B cell (primary cell): ENCODE measurements around the gene GTF2H2C_2.
"Not testable (repeated sequence)": the region's sequence is repeated elsewhere in the genome, so short reads cannot be mapped to it uniquely, and the experiment has no call there.

Experiments
- ATAC-seq: fragments of 200-7000 bp; cut with Tn5 transposase; one replicate; pipeline ENCODE4 v1.10.0; 2021; ENCODE audit warnings: low read depth, mild to moderate bottlenecking, moderate number of reproducible peaks, moderate library complexity
- CTCF ChIA-PET: fragments of 350-600 bp; sonication (Branson Sonifier 250); formaldehyde crosslinking; loops from one replicate; lab custom pipeline; 2021; ENCODE audit warnings: antibody characterized with exemption, inconsistent platforms; lab: Charles Lee
- POLR2A ChIA-PET: fragments of 350-600 bp; sonication (Branson Sonifier 250); formaldehyde crosslinking; loops from one replicate; lab custom pipeline; 2021; ENCODE audit warnings: antibody characterized with exemption; lab: Charles Lee
- DNase-seq: peaks from one replicate; pipeline ENCODE4 v3.0.0; 2013
- H2AFZ ChIP-seq: 2 replicates; pipeline ENCODE4 v1.6.1; 2012; ENCODE audit warnings: mild to moderate bottlenecking, low read depth, low read length; ENCODE audit not compliant: insufficient read depth, poor library complexity, severe bottlenecking
- H3K27ac ChIP-seq, 2 donors: 1 replicate in 1 of 2; 2 replicates in 1 of 2; pipeline ENCODE4 v1.5.1; 2012 to 2013; ENCODE audit warnings: low read length in 2 of 2, mild to moderate bottlenecking in 2 of 2, moderate library complexity in 1 of 2
- H3K27me3 ChIP-seq, 4 experiments: fragments of 200-600 bp in 1 of 4; sonication (generic) in 1 of 4; replicated peaks in 1 of 4; 1 replicate in 2 of 4; 2 replicates in 2 of 4; pipeline versions ENCODE4 v1.6.1 to v1.7.0; 2013 to 2016; ENCODE audit warnings: low read length in 3 of 4, mild to moderate bottlenecking in 2 of 4, mixed read lengths in 1 of 4, moderate library complexity in 1 of 4; ENCODE audit not compliant: insufficient read depth in 4 of 4, control insufficient read depth in 3 of 4; ENCODE audit errors: control extremely low read depth in 1 of 4
- H3K36me3 ChIP-seq, 2 experiments: replicated peaks in 1 of 2; 1 replicate in 1 of 2; 2 replicates in 1 of 2; pipeline versions ENCODE4 v1.6.1 to v1.7.1; 2013; ENCODE audit warnings: low read length in 1 of 2; ENCODE audit not compliant: insufficient read depth in 2 of 2, control insufficient read depth in 1 of 2; ENCODE audit errors: control extremely low read depth in 1 of 2, extremely low read depth in 1 of 2
- H3K4me1 ChIP-seq, 2 donors: fragments of 200-600 bp in 1 of 2; sonication (generic) in 1 of 2; 1 replicate in 1 of 2; 2 replicates in 1 of 2; pipeline versions ENCODE4 v1.5.1 to v1.6.1; 2013 to 2017; ENCODE audit warnings: low read length in 2 of 2; ENCODE audit not compliant: control insufficient read depth in 2 of 2, insufficient read depth in 2 of 2
- H3K4me2 ChIP-seq: replicated peaks from 2 replicates; pipeline ENCODE3; 2012; ENCODE audit warnings: mild to moderate bottlenecking, low read depth, low read length; ENCODE audit not compliant: poor library complexity, severe bottlenecking
- H3K4me3 ChIP-seq, 5 experiments: fragments of 200-600 bp in 1 of 5; sonication (generic) in 1 of 5; 1 replicate in 3 of 5; 2 replicates in 2 of 5; pipeline versions ENCODE4 v1.5.1 to v1.7.0; 2011 to 2016; ENCODE audit warnings: low read length in 4 of 5, mild to moderate bottlenecking in 4 of 5, low read depth in 2 of 5, control low read depth in 1 of 5, moderate library complexity in 1 of 5; ENCODE audit not compliant: insufficient read depth in 1 of 5; ENCODE audit errors: control extremely low read depth in 1 of 5, extremely low read depth in 1 of 5
- H3K79me2 ChIP-seq: fragments of 200-600 bp; sonication (generic); one replicate; pipeline ENCODE4 v1.6.0; 2016; ENCODE audit warnings: low read length; ENCODE audit not compliant: control insufficient read depth, insufficient read depth
- H3K9ac ChIP-seq: fragments of 200-600 bp; sonication (generic); 2 replicates; pipeline ENCODE4 v1.6.1; 2017; ENCODE audit warnings: mild to moderate bottlenecking, low read length, moderate library complexity
- H3K9me3 ChIP-seq, 3 donors: one replicate each; pipeline versions ENCODE4 v1.6.1 to v1.7.1; 2013; ENCODE audit warnings: low read length in 2 of 3; ENCODE audit not compliant: control insufficient read depth in 2 of 3, insufficient read depth in 1 of 3; ENCODE audit errors: control extremely low read depth in 1 of 3
- H4K20me1 ChIP-seq: 2 replicates; pipeline ENCODE4 v1.6.0; 2012; ENCODE audit warnings: mild to moderate bottlenecking, low read length; ENCODE audit not compliant: insufficient read depth, control insufficient read depth, poor library complexity, severe bottlenecking
- H3K27ac Mint-ChIP-seq: one replicate; pipeline ENCODE4 v1.8.0; 2021; ENCODE audit warnings: mixed read lengths
- H3K27me3 Mint-ChIP-seq: one replicate; pipeline ENCODE4 v1.8.0; 2021; ENCODE audit warnings: mixed read lengths
- H3K4me1 Mint-ChIP-seq: one replicate; pipeline ENCODE4 v1.8.0; 2021; ENCODE audit warnings: mixed read lengths
- H3K4me3 Mint-ChIP-seq: one replicate; pipeline ENCODE4 v1.8.0; 2021; ENCODE audit warnings: mixed read lengths
- H3K9me3 Mint-ChIP-seq: one replicate; pipeline ENCODE4 v1.8.0; 2022; ENCODE audit warnings: mixed read lengths; ENCODE audit not compliant: insufficient read depth
- WGBS: methylation state at CpG from one replicate; pipeline ENCODE4 v1.1.5; 2013; ENCODE audit warnings: missing lambda C conversion rate; ENCODE audit not compliant: insufficient coverage; 5-methylcytosine and 5-hydroxymethylcytosine counted together
- intact Hi-C: fragments of 100-400 bp; cut with micrococcal nuclease; formaldehyde crosslinking; loops from one replicate; pipeline ENCODE4 v1.10.0; 2022

Gene GTF2H2C_2

DNA sequence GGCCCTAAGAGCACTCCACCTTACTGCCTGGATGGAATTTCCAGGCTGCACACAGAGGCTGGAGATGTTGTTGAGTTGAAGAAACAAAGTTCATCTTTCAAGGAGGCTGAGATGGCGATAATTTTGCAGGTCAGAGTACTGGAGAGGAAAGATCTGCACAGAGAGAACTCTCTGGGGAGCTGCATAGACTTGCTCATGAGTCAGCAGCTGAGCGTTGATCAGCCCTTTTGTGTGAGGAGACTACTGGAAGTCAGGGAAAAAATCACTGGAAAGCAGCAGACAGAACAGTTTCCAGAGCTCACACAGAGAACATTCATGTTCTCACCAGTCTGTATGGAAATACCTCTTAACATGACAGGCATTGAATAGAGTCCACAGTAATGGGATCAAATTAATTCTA is 23.4 kb downstream of the GTF2H2C_2 start:
- H4K20me1 ChIP-seq, H3K27me3 ChIP-seq, H3K4me2 ChIP-seq, H3K27me3 Mint-ChIP-seq, H3K4me1 Mint-ChIP-seq, H3K9me3 Mint-ChIP-seq, POLR2A ChIA-PET, CTCF ChIA-PET, H3K9ac ChIP-seq, H2AFZ ChIP-seq, H3K27ac ChIP-seq, H3K4me3 ChIP-seq, ATAC-seq, H3K4me1 ChIP-seq, intact Hi-C loops, H3K36me3 ChIP-seq, H3K4me3 Mint-ChIP-seq, H3K79me2 ChIP-seq, H3K9me3 ChIP-seq, DNase-seq, H3K27ac Mint-ChIP-seq: not testable (repeated sequence)
- no CpG with 5 or more reads among the region's 2 CpGs for WGBS

DNA sequence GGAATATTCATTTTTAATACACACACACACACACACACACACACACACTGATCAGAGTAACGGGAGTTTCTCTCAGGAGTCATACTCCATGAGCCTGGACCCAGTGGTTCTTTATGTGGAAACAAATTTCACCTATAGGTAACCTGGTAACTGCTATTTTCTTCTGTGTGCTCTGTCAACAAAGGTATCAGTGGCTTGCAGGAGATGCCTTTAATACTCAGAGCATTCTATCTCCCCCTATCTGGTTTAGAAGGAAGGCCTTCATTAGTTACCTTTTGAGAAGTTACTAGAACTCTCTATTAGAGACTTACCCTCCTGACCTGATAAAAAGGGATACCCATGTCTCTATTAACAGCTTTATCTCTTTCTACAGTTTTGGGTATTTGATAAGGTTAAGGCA is 34.4 kb downstream of the GTF2H2C_2 start:
- H3K36me3 ChIP-seq, H3K4me2 ChIP-seq, H3K9me3 ChIP-seq, H3K4me1 Mint-ChIP-seq, H3K9ac ChIP-seq, H3K27me3 ChIP-seq, DNase-seq, H4K20me1 ChIP-seq, H3K27ac Mint-ChIP-seq, H3K27ac ChIP-seq, H3K9me3 Mint-ChIP-seq, H3K4me1 ChIP-seq, H3K79me2 ChIP-seq, ATAC-seq, H2AFZ ChIP-seq, H3K27me3 Mint-ChIP-seq, H3K4me3 ChIP-seq, intact Hi-C loops, CTCF ChIA-PET, H3K4me3 Mint-ChIP-seq, POLR2A ChIA-PET: not testable (repeated sequence)
- no CpG with 5 or more reads among the region's 1 CpG for WGBS

DNA sequence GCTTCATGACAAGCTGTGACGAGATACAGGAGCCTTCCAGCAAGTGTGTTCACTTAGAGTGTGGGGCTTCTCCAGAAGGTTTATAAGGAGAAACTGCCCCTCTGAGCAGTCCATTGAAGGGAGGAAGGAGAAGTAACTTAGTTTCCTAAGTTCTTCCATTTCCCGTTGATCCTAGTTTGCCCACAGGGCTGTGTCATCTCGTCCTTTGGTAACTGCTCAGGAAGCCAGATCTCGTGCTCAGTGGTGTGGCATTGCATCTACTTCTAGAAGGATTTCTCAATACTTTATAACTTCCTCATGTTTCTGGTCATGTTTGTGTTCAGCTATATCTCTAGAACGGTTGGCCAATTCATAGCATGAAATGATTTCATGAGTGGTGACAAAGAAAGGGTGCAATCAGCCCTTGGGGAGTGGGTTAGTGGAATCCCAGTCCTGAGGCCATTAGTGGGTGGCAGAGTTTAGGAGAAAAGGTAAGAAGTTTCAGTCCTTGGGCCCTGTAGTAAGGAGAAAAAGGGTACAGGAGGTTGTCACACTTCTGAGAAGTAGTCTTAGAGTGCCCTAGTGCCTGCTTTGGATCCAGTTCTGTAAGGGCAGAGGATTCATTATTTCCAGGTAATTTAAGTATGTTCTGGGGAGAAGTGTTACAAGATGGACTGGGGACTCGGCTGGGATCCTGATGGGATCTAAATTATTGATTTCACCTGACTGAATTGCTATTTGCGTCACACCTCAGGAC is 36.2 kb downstream of the GTF2H2C_2 start:
- ATAC-seq, H3K4me3 Mint-ChIP-seq, H3K9ac ChIP-seq, H3K4me3 ChIP-seq, H4K20me1 ChIP-seq, POLR2A ChIA-PET, H3K9me3 ChIP-seq, H3K4me1 Mint-ChIP-seq, H3K27ac ChIP-seq, H3K79me2 ChIP-seq, H3K27me3 Mint-ChIP-seq, H3K9me3 Mint-ChIP-seq, H3K27me3 ChIP-seq, H3K27ac Mint-ChIP-seq, CTCF ChIA-PET, intact Hi-C loops, DNase-seq, H3K36me3 ChIP-seq, H3K4me1 ChIP-seq, H3K4me2 ChIP-seq, H2AFZ ChIP-seq: not testable (repeated sequence)
- no CpG with 5 or more reads among the region's 7 CpGs for WGBS

DNA sequence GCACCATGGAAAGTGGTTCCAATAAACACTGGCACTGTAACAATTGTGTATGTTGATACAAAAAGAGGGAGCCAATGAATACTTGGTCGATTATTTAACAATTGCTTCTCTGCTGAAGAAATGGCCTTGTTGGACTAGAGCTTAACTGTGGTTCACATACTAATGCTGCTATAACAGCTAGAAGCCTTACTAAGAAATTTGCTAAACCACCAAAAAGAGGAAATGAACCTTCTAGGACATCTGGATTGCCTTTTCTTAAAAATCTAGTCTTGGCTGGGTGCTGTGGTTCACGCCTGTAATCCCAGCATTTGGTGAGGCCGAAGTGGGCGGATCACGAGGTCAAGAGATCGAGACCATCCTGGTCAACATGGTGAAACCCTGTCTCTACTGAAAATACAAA is 41.9 kb downstream of the GTF2H2C_2 start:
- H3K27ac ChIP-seq, DNase-seq, H4K20me1 ChIP-seq, H3K9me3 ChIP-seq, H3K9ac ChIP-seq, intact Hi-C loops, CTCF ChIA-PET, H3K27me3 ChIP-seq, POLR2A ChIA-PET, H3K79me2 ChIP-seq, H3K9me3 Mint-ChIP-seq, H3K4me3 ChIP-seq, H3K4me3 Mint-ChIP-seq, H2AFZ ChIP-seq, H3K4me2 ChIP-seq, H3K4me1 Mint-ChIP-seq, H3K27me3 Mint-ChIP-seq, H3K36me3 ChIP-seq, H3K4me1 ChIP-seq, H3K27ac Mint-ChIP-seq: not testable (repeated sequence)
- peak; percentile 54 for ATAC-seq
- no CpG with 5 or more reads among the region's 6 CpGs for WGBS
